Superior temporal gyrus (tissue), 1 donor: ENCODE data around the gene CACNA1D.
"Not testable (repeated sequence)": the region's sequence is repeated elsewhere in the genome, so short reads cannot be mapped to it uniquely, and the experiment has no call there.

Experiments used
- DNase-seq: peaks from one replicate; pipeline ENCODE4 v3.0.0-alpha.2; 2016; ENCODE audit errors: extremely low spot score

CACNA1D gene

DNA sequence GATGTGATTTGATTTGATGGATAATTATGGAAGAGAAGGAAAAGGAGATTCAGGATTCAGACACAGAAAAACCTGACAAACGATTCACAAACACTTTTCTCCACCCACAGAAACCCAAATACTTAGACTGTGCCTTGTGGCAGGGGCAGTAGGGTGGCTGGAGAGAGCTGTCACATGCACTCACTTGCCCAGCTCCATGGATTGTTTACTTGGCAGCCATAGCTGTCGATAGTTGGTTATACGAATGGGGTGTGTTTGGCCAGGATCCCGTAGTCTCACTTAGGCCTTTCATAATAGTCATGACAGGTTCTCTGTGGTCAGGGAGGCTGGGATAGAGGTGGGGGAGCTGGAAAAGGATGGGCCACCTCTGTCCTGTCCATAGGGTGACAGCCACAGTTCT, 76.9 kb downstream of the CACNA1D start:
- no peak for DNase-seq

DNA sequence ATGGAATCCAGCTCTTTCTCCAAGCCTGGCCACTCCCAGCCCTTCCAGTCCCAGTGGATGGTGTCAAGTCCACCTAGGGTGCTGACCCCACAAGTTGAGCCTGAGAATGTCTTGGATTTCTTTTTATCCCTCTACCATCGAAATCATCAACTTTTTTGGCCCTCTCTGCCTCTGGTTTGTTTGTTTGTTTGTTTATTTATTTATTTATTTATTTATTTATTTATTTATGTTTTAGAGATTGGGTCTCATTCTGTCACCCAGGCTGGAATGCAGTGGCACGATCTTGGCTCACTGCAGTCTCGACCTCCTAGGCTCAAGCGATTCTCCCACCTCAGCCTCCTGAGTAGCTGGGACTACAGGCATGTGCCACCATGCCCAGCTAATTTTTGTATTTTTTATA, 77.8 kb downstream of the CACNA1D start:
- not testable (repeated sequence) for DNase-seq

DNA sequence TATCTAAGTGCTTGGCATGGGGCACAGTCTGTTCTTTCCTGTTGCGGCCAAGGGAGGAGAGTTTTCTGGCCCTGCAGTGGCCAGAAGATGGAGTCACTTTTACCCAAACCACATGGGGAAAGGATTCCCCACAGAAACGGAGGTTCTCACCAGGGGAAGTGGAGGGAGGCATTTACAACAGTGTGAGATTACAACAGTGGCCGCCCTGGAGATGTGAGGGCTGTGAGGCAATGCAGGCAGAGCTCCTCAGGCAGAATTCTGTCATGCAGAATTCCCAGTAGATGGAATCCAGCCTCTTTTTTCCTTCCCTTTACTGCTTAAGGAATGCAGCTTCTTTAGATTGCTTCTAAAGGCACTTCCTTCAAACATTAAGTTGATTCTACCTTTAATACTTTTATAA, 83.1 kb downstream of the CACNA1D start:
- DNase-seq: no peak

DNA sequence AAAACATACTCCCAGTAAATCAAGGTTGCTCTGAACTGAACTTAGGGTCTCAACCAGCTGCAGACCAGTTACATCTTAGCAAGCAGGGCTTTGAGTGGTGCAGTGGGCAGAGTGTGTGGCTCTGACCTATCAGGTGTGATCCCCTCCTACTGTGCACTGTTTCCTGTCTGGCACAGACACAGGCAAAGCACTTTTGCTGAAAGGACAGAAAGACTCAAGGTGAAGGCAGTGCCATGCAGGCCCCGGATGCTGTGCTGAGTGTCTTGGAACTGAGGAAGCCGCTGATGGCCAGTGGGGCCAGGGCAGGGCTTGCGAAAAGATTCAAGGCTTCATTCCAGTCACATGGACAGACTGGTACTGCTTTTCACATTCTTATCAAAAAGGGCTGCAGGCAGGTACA, 85.2 kb downstream of the CACNA1D start:
- no peak for DNase-seq

DNA sequence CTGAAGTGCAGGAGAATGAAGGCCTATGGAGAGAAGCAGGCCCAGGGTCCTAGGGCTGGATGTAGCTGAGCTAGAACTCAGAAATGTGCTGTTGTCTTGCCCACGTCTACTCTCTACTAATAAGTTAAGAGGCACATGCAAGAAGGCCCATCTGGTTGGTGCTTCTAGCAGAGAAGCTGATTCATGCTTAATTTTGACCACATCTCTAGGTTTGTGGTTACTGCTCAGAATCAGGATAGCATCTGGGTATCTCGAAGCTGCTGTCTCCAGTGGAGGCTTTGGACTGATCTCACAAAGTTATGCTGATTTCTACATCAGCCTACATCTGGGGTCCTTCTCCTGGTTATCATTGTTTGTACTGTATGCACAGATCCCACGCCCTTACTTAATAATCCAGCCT, 87.3 kb downstream of the CACNA1D start:
- DNase-seq: no peak

DNA sequence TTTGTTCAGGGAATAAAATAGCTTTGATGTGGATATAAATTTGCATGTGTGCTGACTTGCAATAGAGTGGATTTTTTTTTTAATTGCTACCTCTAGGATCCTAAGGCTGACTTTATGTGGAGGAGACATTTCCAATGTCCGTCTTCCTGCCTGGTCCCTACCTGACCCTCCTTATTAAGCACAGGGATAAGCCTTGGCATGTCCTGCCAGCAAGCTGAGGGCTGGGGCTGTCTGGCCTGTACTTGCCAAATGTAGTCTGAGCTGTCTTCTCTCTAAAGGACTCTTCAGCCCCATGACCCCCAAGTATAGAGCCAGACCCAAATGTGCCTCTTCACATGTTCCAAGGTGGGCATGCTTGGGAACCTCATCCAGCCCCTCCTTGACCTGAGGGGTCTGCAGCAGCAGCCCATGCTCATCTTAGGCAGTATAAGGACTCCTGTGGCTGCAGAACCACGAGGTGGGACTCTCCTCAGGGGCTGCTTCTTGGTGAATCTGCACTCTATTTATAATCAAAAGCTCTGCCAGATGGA, 88.8 kb downstream of the CACNA1D start:
- no peak for DNase-seq

DNA sequence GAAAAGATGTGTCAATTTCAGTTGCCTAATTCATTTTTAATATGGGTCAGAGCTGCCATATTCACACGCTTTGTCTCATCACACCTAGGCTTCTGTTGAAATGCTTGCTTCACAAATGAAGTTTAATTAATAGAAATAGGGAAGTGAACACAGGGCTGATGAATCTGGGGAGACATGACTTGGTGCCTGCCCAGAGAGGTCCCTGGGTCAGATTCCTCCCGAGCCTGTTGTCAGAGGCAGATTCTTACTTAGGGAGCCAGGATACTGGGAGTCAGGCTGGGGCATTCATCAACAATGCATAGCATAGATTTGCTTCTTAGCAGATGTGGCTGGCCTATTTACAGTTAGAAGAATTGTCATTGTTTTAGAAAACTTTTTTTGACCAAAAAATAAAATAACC, 90.6 kb downstream of the CACNA1D start:
- no peak for DNase-seq

DNA sequence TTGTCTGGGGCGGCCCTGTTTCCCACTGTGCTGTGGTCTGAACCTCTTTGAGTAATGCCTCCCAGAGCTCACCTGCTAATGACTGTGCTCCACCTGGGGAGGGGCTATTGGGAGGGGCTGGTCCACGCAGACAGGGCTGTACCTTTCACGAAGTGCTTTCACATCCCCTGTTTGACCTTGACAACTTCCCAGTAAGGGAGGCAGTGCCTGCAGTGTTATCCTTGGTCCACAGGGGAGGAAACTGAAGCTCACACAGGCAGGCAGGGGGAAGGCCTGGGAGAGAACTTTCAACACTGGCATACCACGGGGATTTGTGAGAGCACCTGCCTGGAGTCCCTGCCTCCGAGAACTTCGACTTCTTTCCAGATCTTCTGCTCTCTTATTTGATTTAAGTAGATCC, 91.2 kb downstream of the CACNA1D start:
- DNase-seq: no peak

DNA sequence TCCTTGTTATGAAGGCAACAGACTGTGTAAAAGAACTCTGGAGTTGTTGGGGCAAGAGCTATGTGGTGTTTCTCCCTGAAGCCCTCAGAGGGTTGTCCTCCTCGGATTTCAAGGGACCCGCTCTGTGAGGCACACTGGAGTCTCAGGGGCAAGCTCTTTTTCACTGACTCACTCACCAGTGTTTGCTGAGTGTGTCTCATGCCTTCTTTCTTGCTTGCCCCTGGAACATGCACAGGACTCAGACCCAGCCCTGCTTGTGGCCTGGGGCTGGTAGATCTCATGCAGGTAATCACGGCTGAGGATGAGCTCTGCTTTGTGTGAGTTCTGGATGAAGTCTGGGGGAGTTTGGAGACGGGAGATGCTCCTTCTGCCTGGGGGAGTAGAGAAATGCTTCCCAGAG, 93.7 kb downstream of the CACNA1D start:
- DNase-seq: no peak

DNA sequence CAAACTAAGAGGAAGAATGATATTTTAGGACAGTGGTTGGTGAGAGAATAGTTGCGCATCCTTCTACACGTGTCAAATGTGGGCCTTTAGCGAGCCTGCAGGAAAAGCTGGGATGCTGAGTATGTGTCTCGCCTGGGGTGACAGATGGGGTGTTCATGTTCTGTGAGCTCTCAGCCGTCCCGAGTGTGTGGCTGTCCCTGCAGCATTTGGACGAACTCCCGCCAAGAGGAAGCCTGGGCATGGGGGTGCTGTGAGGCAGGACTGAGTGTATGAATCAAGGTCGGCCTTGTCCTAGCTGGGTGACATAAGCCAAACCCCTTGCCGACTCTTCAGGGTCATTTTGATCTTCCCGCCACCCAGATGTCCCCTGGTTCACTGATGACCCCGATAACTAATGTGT, 94.8 kb downstream of the CACNA1D start:
- no peak for DNase-seq

DNA sequence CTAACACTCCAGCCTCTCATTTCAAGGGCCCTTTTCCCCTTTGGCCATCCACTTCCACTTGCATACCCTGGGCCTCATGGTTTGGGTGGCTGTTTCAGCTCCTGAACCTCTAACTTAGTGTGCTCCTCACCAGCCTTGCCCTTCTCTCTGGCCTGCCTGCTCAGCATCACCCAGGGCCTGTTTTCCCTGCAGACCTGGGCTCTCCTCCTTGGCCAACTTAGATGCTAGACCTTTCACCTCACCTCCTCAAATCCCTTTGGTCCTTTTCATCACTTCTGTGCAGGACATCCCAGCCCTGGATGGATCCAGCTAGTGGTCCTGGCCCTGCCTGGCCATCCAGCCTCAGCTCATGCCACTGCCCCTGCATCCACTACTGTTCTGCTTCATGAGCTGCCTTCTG, 95.4 kb downstream of the CACNA1D start:
- DNase-seq: no peak

DNA sequence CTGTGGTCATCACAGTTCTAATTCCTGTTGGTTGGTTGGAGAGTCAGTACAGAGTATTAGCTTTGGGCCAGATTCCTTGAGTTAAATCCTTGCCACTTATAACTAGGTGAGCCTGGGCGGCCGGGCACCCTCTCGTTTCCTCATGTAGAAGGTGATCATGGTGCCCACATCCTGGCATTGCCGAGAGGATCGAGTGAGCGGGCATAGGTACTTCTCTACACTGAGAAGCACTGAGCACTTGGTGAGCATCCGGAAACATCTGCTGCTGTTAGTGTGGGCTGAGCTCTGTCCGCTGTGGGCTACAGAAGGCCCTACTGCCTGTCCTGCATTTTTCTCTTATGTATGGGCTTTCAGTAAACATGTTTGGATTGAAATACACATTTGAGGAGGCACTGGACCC, 96.2 kb downstream of the CACNA1D start:
- no peak for DNase-seq

DNA sequence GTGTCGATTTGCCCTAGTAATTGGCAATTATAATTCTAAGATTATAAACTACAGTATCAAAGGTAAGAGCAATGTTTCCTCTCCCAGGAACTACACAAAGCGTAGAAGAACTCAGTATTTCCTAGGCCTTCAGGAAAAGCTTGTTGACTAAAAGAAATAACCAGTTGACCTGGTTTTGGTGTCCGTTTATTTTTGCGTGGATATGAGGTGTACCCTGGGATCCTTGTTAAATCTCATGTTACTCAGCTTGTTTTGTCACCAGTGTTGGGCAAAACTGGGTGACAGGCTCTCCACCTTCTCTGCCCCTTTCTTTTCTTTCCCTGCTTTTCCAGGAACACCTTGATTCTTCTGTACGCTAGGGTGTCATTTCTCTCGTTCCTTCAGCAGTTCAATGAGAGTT, 97.2 kb downstream of the CACNA1D start:
- no peak for DNase-seq

DNA sequence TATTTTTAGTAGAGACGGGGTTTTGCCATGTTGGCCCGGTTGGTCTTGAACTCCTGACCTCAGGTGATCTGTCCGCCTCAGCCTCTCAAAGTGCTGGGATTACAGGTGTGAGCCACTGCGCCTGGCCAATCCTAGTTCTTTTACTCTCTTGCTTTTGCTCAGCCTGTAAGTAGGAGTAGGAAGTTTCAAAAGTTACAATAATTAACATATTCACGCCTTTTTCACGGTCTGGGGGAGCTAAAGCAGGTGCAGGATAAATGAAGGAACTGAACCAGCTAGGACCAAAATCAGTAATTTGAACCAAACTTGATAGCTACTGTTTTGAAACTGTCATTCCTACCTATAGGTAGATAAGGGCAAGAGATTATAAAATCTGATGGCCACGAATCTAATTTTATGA, 98.5 kb downstream of the CACNA1D start:
- no peak for DNase-seq

DNA sequence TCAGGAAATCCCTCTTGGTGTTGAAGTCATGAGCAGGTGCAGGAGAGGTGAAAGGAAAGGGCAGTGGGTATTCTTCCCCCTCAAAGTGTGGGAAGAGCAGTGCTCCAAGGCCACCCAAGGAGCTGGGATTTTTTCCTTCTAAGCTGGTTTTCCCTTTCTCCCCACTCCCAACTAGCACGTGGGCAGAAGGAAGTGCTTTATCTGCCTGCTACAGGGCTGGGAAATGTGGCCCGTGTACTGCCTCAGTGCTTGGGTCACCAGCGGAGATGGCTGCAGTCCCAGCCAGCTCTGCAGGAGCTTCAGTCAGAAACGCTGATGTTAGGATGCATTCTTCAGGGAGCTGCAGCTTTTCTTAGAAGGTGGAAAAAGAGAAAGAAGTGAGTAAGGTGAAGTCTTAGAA, 99.2 kb downstream of the CACNA1D start:
- no peak for DNase-seq

DNA sequence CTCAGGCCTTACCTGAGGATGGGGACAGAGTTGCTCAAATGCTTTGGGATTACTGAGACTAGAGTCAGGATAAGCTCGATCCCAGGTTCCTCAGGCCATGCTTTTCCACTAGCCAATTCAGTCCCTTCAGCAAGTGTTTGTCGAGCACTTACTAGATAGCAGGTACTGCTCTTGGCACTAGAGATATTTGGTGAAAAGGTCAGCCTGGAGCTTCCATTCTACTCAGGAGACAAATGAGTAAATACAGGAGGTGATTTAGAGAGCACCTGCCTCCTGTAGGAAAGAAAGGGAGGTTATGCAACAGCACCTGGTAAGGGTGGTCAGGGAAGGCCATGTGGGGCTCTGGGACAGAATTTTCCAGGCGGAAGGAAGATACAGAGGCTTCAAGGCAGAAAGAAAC, 99.9 kb downstream of the CACNA1D start:
- DNase-seq: no peak

DNA sequence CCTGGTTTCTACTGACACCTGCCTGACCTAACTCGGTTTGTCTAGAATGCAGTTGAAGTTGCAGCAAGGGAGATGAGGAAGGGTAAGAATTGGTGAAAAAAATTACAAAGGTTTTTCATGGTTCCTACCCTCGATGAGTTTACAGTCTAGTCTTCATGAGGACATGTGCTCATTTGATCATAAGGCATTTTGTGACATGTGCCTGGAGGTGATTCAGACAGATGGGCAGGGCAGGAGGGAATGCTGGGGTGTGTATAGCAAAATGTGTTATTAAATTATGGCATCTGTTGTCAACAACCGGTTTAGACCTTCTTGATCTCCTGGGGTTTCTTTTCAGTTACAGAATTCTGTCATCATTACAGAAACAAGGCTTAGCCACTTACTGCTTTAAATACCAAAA, 101.2 kb downstream of the CACNA1D start:
- DNase-seq: no peak

DNA sequence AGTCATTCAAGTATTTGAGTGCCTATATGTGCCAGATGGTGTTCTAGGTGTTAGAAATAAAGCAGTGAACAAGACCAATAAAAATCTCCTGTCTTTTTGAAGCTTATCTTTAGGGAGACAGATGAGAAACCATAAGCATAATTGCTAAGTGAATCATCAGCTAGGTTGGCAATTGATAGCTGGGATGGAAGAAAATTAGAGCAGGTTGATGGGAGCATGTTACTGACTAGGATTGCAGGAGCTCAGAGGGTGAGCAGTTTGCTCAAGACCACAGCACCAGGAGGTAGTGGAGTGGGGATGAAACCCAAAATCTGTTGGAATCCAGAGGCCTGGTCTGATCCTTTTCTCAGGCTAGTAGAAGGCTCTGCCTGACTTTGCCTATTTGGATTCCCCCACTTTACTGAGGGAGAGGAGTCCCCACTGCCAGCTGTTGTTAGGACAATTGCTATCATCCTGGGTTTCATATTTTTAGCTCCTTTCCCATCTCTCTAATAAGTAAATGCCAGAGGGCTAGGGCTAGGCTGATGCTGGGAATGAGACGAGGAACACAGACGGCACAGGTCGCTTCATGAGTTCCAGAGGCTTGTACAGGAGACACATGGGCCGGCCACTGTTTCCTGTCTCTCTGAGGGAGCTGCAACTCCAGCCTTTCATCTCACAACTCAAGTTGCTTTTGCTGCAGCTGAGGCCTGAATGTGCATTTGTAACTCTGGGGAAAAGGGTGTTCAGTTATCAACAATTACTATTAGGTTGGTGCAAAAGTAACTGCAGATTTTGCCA, 102.9 kb downstream of the CACNA1D start:
- DNase-seq: no peak

DNA sequence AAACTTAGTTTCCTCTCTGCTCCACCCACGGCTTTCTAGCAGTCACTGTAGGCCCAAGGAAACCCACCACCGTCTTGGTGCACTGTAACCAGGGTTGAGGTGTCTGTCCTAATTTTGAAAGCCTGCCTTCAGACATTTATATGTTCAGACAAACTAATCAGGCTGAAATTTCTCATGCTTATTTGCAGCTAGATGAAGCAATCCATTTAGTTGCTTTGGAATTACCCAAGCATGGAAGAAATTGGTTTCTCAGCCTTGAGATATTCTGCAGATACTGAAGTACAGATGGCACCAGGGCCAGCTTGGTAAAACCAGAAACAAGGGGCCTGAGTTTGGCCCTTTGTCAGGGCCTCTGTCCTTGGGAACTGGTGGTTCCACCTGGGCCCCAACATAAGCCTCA, 105.4 kb downstream of the CACNA1D start:
- no peak for DNase-seq

DNA sequence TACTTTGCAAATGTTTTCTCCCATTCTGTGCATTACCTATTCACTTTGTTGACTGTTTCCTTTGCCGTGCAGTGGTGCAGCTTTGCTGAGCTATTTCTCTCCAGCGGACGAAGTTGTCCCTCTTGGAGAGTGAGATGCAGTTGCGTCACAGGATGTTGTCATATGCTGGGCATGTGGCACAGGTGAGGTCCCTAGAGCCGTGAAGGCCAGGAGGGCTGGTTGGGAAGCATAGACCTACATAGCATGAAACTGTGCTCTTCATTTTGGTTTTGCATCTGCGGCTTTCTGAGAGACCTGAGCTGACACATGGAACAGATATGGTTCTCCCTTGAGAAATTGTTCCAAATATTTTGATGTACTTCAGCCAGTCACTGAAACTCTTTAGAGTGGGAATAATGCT, 108.5 kb downstream of the CACNA1D start:
- DNase-seq: no peak

DNA sequence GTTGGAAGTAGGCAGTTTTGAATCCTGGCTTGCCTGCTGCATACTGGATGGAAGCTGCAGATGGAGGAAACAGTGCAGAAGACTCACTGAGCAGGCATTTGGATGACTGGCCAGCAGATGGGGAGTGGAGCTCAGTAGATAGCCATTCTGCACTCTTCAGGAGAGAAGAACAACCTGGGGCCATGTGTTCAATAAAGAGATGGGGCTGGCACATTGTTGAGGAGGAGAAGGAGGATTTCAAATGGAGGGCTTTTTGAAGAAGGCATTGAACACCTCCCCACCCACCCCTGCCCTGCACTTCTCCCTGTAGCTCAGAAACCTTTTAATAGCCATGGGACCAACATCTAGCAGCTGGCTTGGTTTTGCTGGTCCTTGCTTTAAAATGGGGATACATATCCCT, 109.8 kb downstream of the CACNA1D start:
- no peak for DNase-seq

DNA sequence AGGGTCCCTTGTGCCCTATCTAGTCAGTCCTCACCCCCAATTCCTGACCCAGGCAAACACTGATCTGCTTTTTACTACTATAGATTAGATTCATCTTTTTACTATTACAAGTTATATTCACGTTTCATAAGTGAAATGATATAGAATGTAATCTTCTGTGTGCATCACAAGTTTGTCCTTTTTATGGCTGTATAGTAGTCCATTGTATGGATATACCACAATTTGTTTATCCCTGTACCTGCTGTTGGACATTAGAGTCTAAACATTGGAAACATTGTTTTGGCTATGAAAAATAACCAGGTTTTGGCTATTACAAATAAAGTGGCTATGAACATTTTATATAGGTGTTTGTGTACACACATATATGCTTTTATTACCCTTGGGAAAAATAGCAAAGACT, 112.4 kb downstream of the CACNA1D start:
- DNase-seq: no peak

DNA sequence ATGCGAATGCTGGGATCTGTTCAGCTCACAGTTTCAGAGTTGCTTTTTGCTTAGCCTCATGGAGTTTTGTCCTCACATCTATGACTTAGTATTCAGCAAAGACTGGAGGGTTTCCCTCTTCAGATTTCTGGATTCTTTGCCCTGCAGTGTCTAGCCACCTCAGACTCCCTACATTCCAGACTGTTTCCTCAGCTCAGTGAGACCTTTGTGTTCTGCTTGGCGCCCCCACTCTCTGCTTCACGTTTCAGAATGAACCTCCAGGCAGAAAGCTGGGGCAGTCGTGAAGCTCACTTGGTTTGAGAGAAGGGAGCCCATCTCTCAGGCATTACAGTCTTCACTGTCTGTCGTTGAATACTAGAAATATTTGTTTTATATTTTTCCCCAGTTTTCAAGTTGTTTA, 118.1 kb downstream of the CACNA1D start:
- no peak for DNase-seq

DNA sequence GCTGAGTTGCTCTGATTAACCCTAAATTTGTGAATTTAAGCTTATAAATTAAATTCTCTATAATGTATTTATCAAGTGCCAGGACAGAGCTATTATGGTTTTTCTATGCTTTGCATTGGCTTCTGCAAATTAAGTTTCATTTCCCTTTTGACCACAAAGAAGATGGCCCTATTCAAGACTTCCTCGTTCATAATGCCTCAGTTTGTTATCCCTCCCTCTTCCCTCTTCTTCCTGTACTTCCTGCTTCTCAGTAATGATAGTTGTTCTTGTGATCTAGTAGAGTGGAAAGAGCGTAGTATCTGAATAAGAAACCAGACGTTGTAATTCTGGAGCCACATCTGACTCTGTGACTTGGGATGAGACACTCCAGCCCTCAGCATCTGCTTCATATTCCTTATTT, 118.7 kb downstream of the CACNA1D start:
- DNase-seq: no peak
